Breast epithelium (tissue), 4 donors: ENCODE measurements around the gene ZNF564. TPM values are rescaled to one million over a fixed set of nuclear protein-coding genes. Genes with fewer than 3 reads are reported as not detected.
A peak's percentile ranks its signal among the peaks of the same experiment; 100 is the strongest.

Source experiments
- DNase-seq, 2 donors: peaks; one replicate each; pipeline ENCODE4 v3.0.0-alpha.2; 2019; ENCODE audit warnings: low spot score in 2 of 2
- H3K27ac ChIP-seq, 2 donors: fragments of 200-600 bp; sonication (generic) in 1 of 2; one replicate each; pipeline ENCODE4 v1.5.1; 2016 to 2019; ENCODE audit warnings: mild to moderate bottlenecking in 1 of 2
- H3K27me3 ChIP-seq, 2 donors: fragments of 200-600 bp; sonication (generic) in 1 of 2; one replicate each; pipeline versions ENCODE4 v1.5.1 to v1.6.0; 2017 to 2019; ENCODE audit warnings: control low read depth in 1 of 2, mild to moderate bottlenecking in 1 of 2
- H3K36me3 ChIP-seq: fragments of 200-600 bp; one replicate; pipeline ENCODE4 v1.5.1; 2019
- H3K4me1 ChIP-seq, 2 donors: fragments of 200-600 bp; sonication (generic); one replicate each; pipeline ENCODE4 v1.5.1; 2016 to 2019; ENCODE audit warnings: control low read depth in 1 of 2
- H3K4me3 ChIP-seq, 3 donors: fragments of 200-600 bp; sonication (generic); 1 replicate in 2 of 3; 2 replicates in 1 of 3; pipeline ENCODE4 v1.5.1; 2016 to 2019; ENCODE audit warnings: mild to moderate bottlenecking in 3 of 3, moderate library complexity in 2 of 3
- H3K9me3 ChIP-seq, 2 donors: fragments of 200-600 bp; sonication (generic) in 1 of 2; one replicate each; pipeline ENCODE4 v1.5.1; 2016 to 2019; ENCODE audit warnings: control low read depth in 1 of 2
- POLR2A ChIP-seq: fragments of 450-650 bp; IDR thresholded peaks from one replicate; pipeline ENCODE4 v1.6.1; 2016; ENCODE audit warnings: antibody characterized with exemption, mild to moderate bottlenecking, moderate library complexity
- POLR2AphosphoS5 ChIP-seq, 3 donors: sonication (generic); formaldehyde crosslinking; IDR thresholded peaks; one replicate each; pipeline ENCODE4 v1.6.1; 2017; ENCODE audit warnings: antibody characterized with exemption in 3 of 3
- intact Hi-C: fragments of 100-400 bp; cut with DNase I; formaldehyde crosslinking; loops from one replicate; pipeline ENCODE4 v1.15.1; 2023; ENCODE audit warnings: low total_unique reads
- total RNA-seq, 3 donors: library from RNA; depleted of rRNA; stranded (reverse); fragments of >200 nt; gene quantifications; one replicate each; pipeline ENCODE4 v1.1.0, GENCODE V29; 2016
- TF ChIP-seq, protein P1 (sequence below), 3 donors: fragments of 450-650 bp; IDR thresholded peaks; one replicate each; pipeline ENCODE4 v1.5.1; 2016 to 2017; ENCODE audit warnings: antibody characterized with exemption in 3 of 3, mild to moderate bottlenecking in 3 of 3, moderate library complexity in 3 of 3

Gene ZNF564
- total RNA-seq = 10 to 100 TPM; 14.7 to 25.8 (median 18.7) TPM

- Histone ChIP-seq H3K36me3 (no peaks in the 10 kb centered on the region), H3K27ac (peak within 1 kb of the TSS; percentile 97 to 99), H3K4me3 (peak within 1 kb of the TSS; percentile 69 to 94 (median 76)), H3K4me1 (peaks cover 0 to 12% of the 10 kb centered on the region in 2 donors), H3K27me3 (no peaks in the 10 kb centered on the region), H3K9me3 (no peaks in the 10 kb centered on the region)
- DNase-seq = peak; percentile 93 to 97
- intact Hi-C loops = no loop called here
- TF ChIP-seq, protein P1, sequence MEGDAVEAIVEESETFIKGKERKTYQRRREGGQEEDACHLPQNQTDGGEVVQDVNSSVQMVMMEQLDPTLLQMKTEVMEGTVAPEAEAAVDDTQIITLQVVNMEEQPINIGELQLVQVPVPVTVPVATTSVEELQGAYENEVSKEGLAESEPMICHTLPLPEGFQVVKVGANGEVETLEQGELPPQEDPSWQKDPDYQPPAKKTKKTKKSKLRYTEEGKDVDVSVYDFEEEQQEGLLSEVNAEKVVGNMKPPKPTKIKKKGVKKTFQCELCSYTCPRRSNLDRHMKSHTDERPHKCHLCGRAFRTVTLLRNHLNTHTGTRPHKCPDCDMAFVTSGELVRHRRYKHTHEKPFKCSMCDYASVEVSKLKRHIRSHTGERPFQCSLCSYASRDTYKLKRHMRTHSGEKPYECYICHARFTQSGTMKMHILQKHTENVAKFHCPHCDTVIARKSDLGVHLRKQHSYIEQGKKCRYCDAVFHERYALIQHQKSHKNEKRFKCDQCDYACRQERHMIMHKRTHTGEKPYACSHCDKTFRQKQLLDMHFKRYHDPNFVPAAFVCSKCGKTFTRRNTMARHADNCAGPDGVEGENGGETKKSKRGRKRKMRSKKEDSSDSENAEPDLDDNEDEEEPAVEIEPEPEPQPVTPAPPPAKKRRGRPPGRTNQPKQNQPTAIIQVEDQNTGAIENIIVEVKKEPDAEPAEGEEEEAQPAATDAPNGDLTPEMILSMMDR (IDR thresholded peaks at IDR 0.05) = no peak
- peak; percentile 56 to 70 (median 68) for TF ChIP-seq POLR2AphosphoS5 (IDR thresholded peaks at IDR 0.05)
Measured at GRCh38 chr19:12551060-12551832, at the start of gene ZNF564. Gene ZNF564 (minus strand): TSS chr19:12551482. CDS start chr19:12551332, 150 bp downstream.

DNA sequence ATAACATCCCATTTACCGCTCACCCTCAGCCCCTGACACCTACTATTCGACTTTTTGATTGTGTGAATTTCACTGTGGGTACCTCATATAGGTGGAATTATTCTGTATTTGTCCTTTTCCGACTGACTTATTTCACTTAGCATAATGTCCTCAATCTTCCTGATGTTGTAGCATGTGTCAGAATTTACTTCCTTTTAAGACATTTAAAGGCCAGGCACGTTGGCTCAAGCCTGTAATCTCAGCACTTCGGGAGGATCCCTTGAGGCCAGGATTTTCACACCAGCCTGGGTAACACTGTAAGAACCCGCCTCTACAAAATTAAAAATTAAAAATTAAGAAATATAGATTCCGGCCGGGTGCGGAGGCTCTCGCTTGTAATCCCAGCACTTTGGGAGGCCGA is 46.3 kb upstream of the ZNF564 start:
- DNase-seq = no peak
- intact Hi-C loops = no loop called here
- no peak overlapping the region for H3K27ac ChIP-seq

GRCh38 chr19:12596927-12597548 is 45.8 kb upstream of the ZNF564 start:
- TF ChIP-seq POLR2AphosphoS5 (IDR thresholded peaks at IDR 0.05) (no peak), POLR2A (no peak)
- TF ChIP-seq, protein P1 (IDR thresholded peaks at IDR 0.05) = no peak
- intact Hi-C loops = no loop called here
- Histone ChIP-seq H3K4me3 (no peak overlapping the region), H3K36me3 (no peaks in the 10 kb centered on the region), H3K4me1 (no peaks in the 10 kb centered on the region), H3K27me3 (no peaks in the 10 kb centered on the region), H3K9me3 (no peaks in the 10 kb centered on the region), H3K27ac (no peak overlapping the region)
- DNase-seq = no peak

More for the DNA sequence above, 46.3 kb upstream of the ZNF564 start:
- H3K36me3 ChIP-seq = no peaks in the 10 kb centered on the region
- H3K9me3 ChIP-seq = no peaks in the 10 kb centered on the region
- no peaks in the 10 kb centered on the region for H3K4me1 ChIP-seq
- H3K27me3 ChIP-seq = no peaks in the 10 kb centered on the region
- H3K4me3 ChIP-seq = no peak overlapping the region
- TF ChIP-seq POLR2A = no peak
- TF ChIP-seq, protein P1 (IDR thresholded peaks at IDR 0.05) = no peak
- no peak for TF ChIP-seq POLR2AphosphoS5 (IDR thresholded peaks at IDR 0.05)

- TF ChIP-seq POLR2AphosphoS5 (IDR thresholded peaks at IDR 0.05) = no peak
- no peak for TF ChIP-seq POLR2A
- TF ChIP-seq, protein P1 (IDR thresholded peaks at IDR 0.05) = no peak
- H3K4me3 ChIP-seq = no peak overlapping the region
- H3K27ac ChIP-seq = no peak overlapping the region
- H3K36me3 ChIP-seq = no peaks in the 10 kb centered on the region
- DNase-seq = no peak
- no peaks in the 10 kb centered on the region for H3K4me1 ChIP-seq
- H3K27me3 ChIP-seq = no peaks in the 10 kb centered on the region
- H3K9me3 ChIP-seq = no peaks in the 10 kb centered on the region
- intact Hi-C loops = no loop called here
Measured at GRCh38 chr19:12596485-12596884, 45.2 kb upstream of the ZNF564 start.

DNA sequence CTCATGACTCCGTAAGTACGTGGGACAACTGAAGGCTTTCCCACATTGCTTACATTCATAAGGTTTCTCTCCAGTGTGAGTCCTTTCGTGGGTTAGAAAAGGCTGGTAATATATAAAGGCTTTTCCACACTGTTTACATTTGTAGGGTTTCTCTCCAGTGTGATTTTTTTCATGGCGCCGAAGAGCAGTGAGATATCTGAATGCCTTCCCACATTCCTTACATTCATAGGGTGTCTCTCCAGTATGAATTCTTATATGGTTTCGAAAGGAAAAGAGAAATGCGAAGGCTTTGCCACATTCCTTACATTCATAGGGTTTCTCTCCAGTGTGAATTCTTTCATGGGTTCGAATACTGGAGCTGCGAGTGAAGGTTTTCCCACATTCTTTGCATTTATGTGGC is 29.8 kb upstream of the ZNF564 start:
- intact Hi-C loops = no loop called here
- no peak for TF ChIP-seq POLR2A
- no peak for TF ChIP-seq POLR2AphosphoS5 (IDR thresholded peaks at IDR 0.05)
- TF ChIP-seq, protein P1 (IDR thresholded peaks at IDR 0.05) = no peak
- Histone ChIP-seq H3K4me3 (no peak overlapping the region), H3K9me3 (peaks cover 27 to 35% of the 10 kb centered on the region in 2 donors), H3K36me3 (peaks cover 21% of the 10 kb centered on the region), H3K27me3 (no peaks in the 10 kb centered on the region), H3K4me1 (no peaks in the 10 kb centered on the region), H3K27ac (no peak overlapping the region)
- DNase-seq = no peak
